ENCODE data around the gene PTPRG. TPM values are rescaled to one million over a fixed set of nuclear protein-coding genes. Genes with fewer than 3 reads are reported as not detected.

The PTPRG gene
- total and polyA plus RNA-seq, 2 experiments from 2014 or later, result 24.4 to 131 TPM

GRCh38 chr3:62056658-62057057, 495.3 kb downstream of the PTPRG start (continued):
- TF ChIP-seq, protein P1, sequence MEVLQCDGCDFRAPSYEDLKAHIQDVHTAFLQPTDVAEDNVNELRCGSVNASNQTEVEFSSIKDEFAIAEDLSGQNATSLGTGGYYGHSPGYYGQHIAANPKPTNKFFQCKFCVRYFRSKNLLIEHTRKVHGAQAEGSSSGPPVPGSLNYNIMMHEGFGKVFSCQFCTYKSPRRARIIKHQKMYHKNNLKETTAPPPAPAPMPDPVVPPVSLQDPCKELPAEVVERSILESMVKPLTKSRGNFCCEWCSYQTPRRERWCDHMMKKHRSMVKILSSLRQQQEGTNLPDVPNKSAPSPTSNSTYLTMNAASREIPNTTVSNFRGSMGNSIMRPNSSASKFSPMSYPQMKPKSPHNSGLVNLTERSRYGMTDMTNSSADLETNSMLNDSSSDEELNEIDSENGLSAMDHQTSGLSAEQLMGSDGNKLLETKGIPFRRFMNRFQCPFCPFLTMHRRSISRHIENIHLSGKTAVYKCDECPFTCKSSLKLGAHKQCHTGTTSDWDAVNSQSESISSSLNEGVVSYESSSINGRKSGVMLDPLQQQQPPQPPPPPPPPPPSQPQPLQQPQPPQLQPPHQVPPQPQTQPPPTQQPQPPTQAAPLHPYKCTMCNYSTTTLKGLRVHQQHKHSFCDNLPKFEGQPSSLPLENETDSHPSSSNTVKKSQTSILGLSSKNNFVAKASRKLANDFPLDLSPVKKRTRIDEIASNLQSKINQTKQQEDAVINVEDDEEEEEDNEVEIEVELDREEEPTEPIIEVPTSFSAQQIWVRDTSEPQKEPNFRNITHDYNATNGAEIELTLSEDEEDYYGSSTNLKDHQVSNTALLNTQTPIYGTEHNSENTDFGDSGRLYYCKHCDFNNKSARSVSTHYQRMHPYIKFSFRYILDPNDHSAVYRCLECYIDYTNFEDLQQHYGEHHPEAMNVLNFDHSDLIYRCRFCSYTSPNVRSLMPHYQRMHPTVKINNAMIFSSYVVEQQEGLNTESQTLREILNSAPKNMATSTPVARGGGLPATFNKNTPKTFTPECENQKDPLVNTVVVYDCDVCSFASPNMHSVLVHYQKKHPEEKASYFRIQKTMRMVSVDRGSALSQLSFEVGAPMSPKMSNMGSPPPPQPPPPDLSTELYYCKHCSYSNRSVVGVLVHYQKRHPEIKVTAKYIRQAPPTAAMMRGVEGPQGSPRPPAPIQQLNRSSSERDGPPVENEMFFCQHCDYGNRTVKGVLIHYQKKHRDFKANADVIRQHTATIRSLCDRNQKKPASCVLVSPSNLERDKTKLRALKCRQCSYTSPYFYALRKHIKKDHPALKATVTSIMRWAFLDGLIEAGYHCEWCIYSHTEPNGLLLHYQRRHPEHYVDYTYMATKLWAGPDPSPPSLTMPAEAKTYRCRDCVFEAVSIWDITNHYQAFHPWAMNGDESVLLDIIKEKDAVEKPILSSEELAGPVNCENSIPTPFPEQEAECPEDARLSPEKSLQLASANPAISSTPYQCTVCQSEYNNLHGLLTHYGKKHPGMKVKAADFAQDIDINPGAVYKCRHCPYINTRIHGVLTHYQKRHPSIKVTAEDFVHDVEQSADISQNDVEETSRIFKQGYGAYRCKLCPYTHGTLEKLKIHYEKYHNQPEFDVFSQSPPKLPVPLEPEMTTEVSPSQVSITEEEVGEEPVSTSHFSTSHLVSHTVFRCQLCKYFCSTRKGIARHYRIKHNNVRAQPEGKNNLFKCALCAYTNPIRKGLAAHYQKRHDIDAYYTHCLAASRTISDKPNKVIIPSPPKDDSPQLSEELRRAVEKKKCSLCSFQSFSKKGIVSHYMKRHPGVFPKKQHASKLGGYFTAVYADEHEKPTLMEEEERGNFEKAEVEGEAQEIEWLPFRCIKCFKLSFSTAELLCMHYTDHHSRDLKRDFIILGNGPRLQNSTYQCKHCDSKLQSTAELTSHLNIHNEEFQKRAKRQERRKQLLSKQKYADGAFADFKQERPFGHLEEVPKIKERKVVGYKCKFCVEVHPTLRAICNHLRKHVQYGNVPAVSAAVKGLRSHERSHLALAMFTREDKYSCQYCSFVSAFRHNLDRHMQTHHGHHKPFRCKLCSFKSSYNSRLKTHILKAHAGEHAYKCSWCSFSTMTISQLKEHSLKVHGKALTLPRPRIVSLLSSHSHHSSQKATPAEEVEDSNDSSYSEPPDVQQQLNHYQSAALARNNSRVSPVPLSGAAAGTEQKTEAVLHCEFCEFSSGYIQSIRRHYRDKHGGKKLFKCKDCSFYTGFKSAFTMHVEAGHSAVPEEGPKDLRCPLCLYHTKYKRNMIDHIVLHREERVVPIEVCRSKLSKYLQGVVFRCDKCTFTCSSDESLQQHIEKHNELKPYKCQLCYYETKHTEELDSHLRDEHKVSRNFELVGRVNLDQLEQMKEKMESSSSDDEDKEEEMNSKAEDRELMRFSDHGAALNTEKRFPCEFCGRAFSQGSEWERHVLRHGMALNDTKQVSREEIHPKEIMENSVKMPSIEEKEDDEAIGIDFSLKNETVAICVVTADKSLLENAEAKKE (CRISPR knock-in tag; IDR thresholded peaks at IDR 0.05), result no peak
- no peak for TF ChIP-seq ZNF331 (CRISPR knock-in tag; IDR thresholded peaks at IDR 0.05; ENCODE audit: low read depth)
- no peak for TF ChIP-seq EZH2phosphoT487 (IDR thresholded peaks at IDR 0.05; ENCODE audit: unreplicated experiment)

GRCh38 chr3:62057339-62058047, 496.1 kb downstream of the PTPRG start:
- peaks cover 26% of the 10 kb centered on the region for H3K79me2 ChIP-seq (replicated peaks; ENCODE audit: insufficient read depth)
- peaks cover 2% of the 10 kb centered on the region for H3K27me3 Mint-ChIP-seq (ENCODE audit: insufficient read depth, low read depth, poor library complexity)
- no peaks in the 10 kb centered on the region for H3F3A ChIP-seq (replicated peaks; ENCODE audit: low read depth)
- peaks cover 4% of the 10 kb centered on the region; the same call in 1 of the 2 replicates for H4K20me1 ChIP-seq (replicated peaks; ENCODE audit: insufficient read depth)
- H3K36me3 Mint-ChIP-seq (ENCODE audit: low read depth), result no peaks in the 10 kb centered on the region
- H3K4me3 ChIP-seq, result no peak overlapping the region
- peaks cover 17% of the 10 kb centered on the region for H3K4me1 Mint-ChIP-seq
- no peaks in the 10 kb centered on the region; the same call in 2 of the 3 replicates for H3K9me3 Mint-ChIP-seq
- no peaks in the 10 kb centered on the region; the same call in 1 of the 2 replicates for H3K4me1 ChIP-seq (ENCODE audit: insufficient read depth)
- H2AFZ ChIP-seq, result no peak overlapping the region
- DNase-seq (ENCODE audit: low spot score) (no peak), ATAC-seq (no peak)
- H3K36me3 ChIP-seq (ENCODE audit: insufficient read depth), result no peaks in the 10 kb centered on the region
- H3K27me3 ChIP-seq (ENCODE audit: insufficient read depth), result no peaks in the 10 kb centered on the region
- peak overlapping the region; percentile 26; the same call in 1 of the 2 replicates for H3K27ac ChIP-seq (ENCODE audit: low read depth)
- H3K27ac Mint-ChIP-seq, result no peak overlapping the region
- H3K9me2 ChIP-seq (ENCODE audit: insufficient read depth), result no peaks in the 10 kb centered on the region
- H3K4me3 Mint-ChIP-seq, result no peak overlapping the region
- no peak overlapping the region for H3K4me2 ChIP-seq
- TF ChIP-seq EZH2phosphoT487 (IDR thresholded peaks at IDR 0.05; ENCODE audit: unreplicated experiment), result no peak
- no peak for TF ChIP-seq JUNB (IDR thresholded peaks at IDR 0.05; ENCODE audit: unreplicated experiment)
- TF ChIP-seq ZNF331 (CRISPR knock-in tag; IDR thresholded peaks at IDR 0.05; ENCODE audit: low read depth), result no peak
- TF ChIP-seq STAT1 (IDR thresholded peaks at IDR 0.05; ENCODE audit: unreplicated experiment), result no peak
- no peak for TF ChIP-seq NANOG (IDR thresholded peaks at IDR 0.05; ENCODE audit: borderline replicate concordance)
- TF ChIP-seq, protein P1 (CRISPR knock-in tag; IDR thresholded peaks at IDR 0.05), result no peak

Data from GM23338 (cell line).